ENCODE measurements around the gene CFAP61.
"Not testable (repeated sequence)": the region's sequence is repeated elsewhere in the genome, so short reads cannot be mapped to it uniquely, and the experiment has no call there.

The CFAP61 gene

GRCh38 chr20:20331817-20332216 lies 279.5 kb downstream of the CFAP61 start:
- DNase-seq, result no peak

- no peak for DNase-seq
Observed at GRCh38 chr20:20333866-20334265, 281.5 kb downstream of the CFAP61 start.

GRCh38 chr20:20334489-20334888 lies 282.2 kb downstream of the CFAP61 start:
- no peak for DNase-seq

GRCh38 chr20:20338133-20338730 lies 285.9 kb downstream of the CFAP61 start:
- no peak for DNase-seq

- no peak for DNase-seq
Observed at GRCh38 chr20:20340443-20340842, 288.1 kb downstream of the CFAP61 start.

GRCh38 chr20:20341371-20341770 lies 289.0 kb downstream of the CFAP61 start:
- DNase-seq, result no peak

GRCh38 chr20:20342066-20342465 lies 289.7 kb downstream of the CFAP61 start:
- no peak for DNase-seq

- no peak for DNase-seq
Observed at GRCh38 chr20:20343932-20344331, 291.6 kb downstream of the CFAP61 start.

- no peak for DNase-seq
Observed at GRCh38 chr20:20344476-20344875, 292.1 kb downstream of the CFAP61 start.

GRCh38 chr20:20353576-20353975 lies 301.2 kb downstream of the CFAP61 start:
- no peak for DNase-seq

GRCh38 chr20:20355503-20355902 lies 303.2 kb downstream of the CFAP61 start:
- not testable (repeated sequence) for DNase-seq

- DNase-seq, result no peak
Observed at GRCh38 chr20:20358801-20359200, 306.5 kb downstream of the CFAP61 start.

- DNase-seq, result no peak
Observed at GRCh38 chr20:20359628-20360027, 307.3 kb downstream of the CFAP61 start.

- DNase-seq, result peak; percentile 60
Observed at GRCh38 chr20:20360464-20360863, 308.1 kb downstream of the CFAP61 start.

GRCh38 chr20:20362774-20363433 lies 310.6 kb downstream of the CFAP61 start:
- DNase-seq, result peak; percentile 35

GRCh38 chr20:20363434-20363798 lies 311.1 kb downstream of the CFAP61 start:
- DNase-seq, result no peak

GRCh38 chr20:20363799-20364592 lies 311.7 kb downstream of the CFAP61 start:
- peak; percentile 41 for DNase-seq

GRCh38 chr20:20364593-20365479 lies 312.5 kb downstream of the CFAP61 start:
- DNase-seq, result peak; percentile 57

- no peak for DNase-seq
Observed at GRCh38 chr20:20365480-20366161, 313.3 kb downstream of the CFAP61 start.

GRCh38 chr20:20366551-20366875 lies 314.2 kb downstream of the CFAP61 start:
- no peak for DNase-seq

GRCh38 chr20:20366876-20367574 lies 314.7 kb downstream of the CFAP61 start:
- peak; percentile 34 for DNase-seq

All from activated CD4-positive, alpha-beta T cell treated with anti-CD3 and anti-CD28 coated beads for 48 hours (primary cell).